ENCODE results near the gene ALOX5AP.

- TF ChIP-seq CTCF (conservative IDR thresholded peaks at IDR 0.05 in 1 of 2, IDR thresholded peaks at IDR 0.05 in 1 of 2; ENCODE audit: low read depth in 1 of 2, low read length in 2 of 2) (no peak), EZH2 (IDR thresholded peaks at IDR 0.05; ENCODE audit: low read length, missing control alignments) (no peak)
Measured at GRCh38 chr13:30805603-30806011, 70.3 kb downstream of the ALOX5AP start.

Data from fibroblast of lung (primary cell).